Kidney epithelial cell (primary cell): ENCODE results near the gene DCDC2. TPM values are rescaled to one million over a fixed set of nuclear protein-coding genes. Genes with fewer than 3 reads are reported as not detected.
A peak's percentile ranks its signal among the peaks of the same experiment; 100 is the strongest.
"Not testable (repeated sequence)": the region's sequence is repeated elsewhere in the genome, so short reads cannot be mapped to it uniquely, and the experiment has no call there.

Experiments
- DNase-seq: peaks from one replicate; pipeline ENCODE4 v3.0.0-alpha.2; 2010; ENCODE audit warnings: low read depth
- H3K27me3 ChIP-seq: 2 replicates; pipeline ENCODE4 v1.6.0; 2011; ENCODE audit warnings: low read length; ENCODE audit not compliant: control insufficient read depth, insufficient read depth
- H3K36me3 ChIP-seq: 2 replicates; pipeline ENCODE4 v1.5.1; 2011; ENCODE audit warnings: low read length; ENCODE audit not compliant: control insufficient read depth, insufficient read depth
- H3K4me3 ChIP-seq: 2 replicates; pipeline ENCODE4 v1.5.1; 2011; ENCODE audit warnings: low read depth, mild to moderate bottlenecking, control low read depth, low read length
- CTCF ChIP-seq: IDR thresholded peaks from 2 replicates; pipeline ENCODE4 v1.5.1; 2011; ENCODE audit warnings: mild to moderate bottlenecking, moderate library complexity, low read length, control low read depth, inconsistent platforms; ENCODE audit not compliant: insufficient read depth, poor library complexity, severe bottlenecking
- total RNA-seq: library from RNA; depleted of rRNA; stranded (reverse); fragments of >200 nt; gene quantifications from 2 replicates; pipeline ENCODE4 v1.2.3, GENCODE V29; 2015

Gene DCDC2
- total RNA-seq, 1 donor from 2014 or later = 43.9 TPM

DNA sequence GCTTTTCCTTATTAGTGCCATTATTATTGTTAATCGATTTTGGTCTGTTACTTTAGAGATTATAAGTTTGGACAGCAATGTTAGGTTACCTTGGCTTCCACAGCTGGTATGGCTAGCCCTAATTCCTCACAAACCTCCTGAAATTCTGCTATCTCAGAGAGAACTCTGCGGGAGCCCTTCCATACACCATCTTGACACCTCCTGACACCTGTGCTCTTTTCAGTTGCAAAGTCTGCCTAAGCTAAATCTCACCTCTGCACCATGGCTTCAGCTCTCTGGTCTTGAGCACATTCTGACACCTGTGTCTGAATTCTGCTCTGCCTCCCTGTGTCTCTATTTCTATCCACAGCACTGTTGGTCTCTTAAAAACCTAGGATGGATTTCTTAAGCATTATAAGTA is 106.5 kb downstream of the DCDC2 start:
- Histone ChIP-seq H3K4me3 (no peak overlapping the region), H3K36me3 (peaks cover 1% of the 10 kb centered on the region), H3K27me3 (no peaks in the 10 kb centered on the region)
- no peak for DNase-seq
- TF ChIP-seq CTCF = no peak

- no peak for TF ChIP-seq CTCF
- no peak for DNase-seq
- H3K27me3 ChIP-seq = no peaks in the 10 kb centered on the region
- no peak overlapping the region for H3K4me3 ChIP-seq
- H3K36me3 ChIP-seq = no peaks in the 10 kb centered on the region
Observed at GRCh38 chr6:24249926-24250325, 107.9 kb downstream of the DCDC2 start.

GRCh38 chr6:24245275-24245674 is 112.6 kb downstream of the DCDC2 start:
- DNase-seq = peak; percentile 10
- peaks cover 7% of the 10 kb centered on the region for H3K36me3 ChIP-seq
- H3K27me3 ChIP-seq = no peaks in the 10 kb centered on the region
- no peak for TF ChIP-seq CTCF
- no peak overlapping the region for H3K4me3 ChIP-seq

DNA sequence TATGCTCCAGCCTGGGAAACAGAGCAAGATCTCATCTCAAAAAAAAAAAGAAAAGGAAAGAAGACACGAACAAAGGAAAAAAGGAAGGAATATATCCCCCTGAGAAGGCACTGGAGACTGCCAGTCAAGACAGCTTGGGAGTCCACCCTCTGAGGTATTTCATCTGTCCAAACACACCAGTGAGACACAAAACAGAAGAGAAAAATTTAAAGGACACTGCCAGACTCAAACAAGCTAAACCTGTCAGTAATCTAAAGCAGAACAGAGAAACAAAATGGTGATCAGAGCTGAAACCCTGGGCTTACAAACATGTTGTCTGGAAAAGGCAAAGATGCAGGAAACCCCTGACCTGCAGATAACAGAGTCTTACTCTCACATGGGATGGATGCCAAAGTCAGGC is 114.9 kb downstream of the DCDC2 start:
- no peak for DNase-seq

DNA sequence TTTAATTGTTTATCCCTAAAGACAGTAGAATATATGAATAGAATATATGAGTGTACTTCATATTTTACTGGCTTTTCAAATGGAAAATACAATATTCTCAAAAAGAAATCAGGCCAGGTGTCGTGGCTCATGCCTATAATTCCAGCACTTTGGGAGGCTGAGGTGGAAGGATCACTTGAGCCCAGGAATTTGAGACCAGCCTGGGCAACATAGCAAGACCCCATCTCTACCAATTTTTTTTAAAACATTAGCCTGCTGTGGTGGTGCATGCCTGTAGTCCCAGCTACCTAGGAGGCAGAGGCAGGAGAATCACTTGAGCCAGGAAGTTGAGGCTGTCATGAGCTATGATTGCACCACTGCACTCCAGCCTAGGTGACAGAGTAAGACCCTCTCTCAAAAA is 116.1 kb downstream of the DCDC2 start:
- not testable (repeated sequence) for H3K4me3 ChIP-seq, H3K36me3 ChIP-seq, H3K27me3 ChIP-seq, DNase-seq

More for the DNA sequence above, 114.9 kb downstream of the DCDC2 start:
- Histone ChIP-seq H3K36me3 (peaks cover 7% of the 10 kb centered on the region), H3K4me3 (no peak overlapping the region), H3K27me3 (no peaks in the 10 kb centered on the region)
- TF ChIP-seq CTCF = no peak

DNA sequence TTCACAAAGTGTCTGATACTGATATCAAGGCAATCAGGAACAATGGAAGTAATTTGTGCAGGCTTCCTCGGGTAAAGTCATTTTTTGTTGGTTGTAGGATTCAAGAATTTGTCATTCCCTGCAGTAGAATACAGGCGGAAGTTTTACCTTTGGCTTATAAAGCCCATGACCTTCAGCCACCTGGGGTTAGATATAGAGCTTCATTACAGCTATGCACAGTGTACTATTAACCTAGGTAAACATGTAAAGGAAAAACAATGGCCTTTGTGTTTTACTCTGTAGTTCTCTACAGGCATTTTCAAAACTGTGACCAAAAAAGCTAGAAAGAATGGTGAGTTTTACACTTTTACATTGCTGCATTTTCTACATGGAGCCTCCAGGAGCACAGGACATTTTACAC is 116.9 kb downstream of the DCDC2 start:
- Histone ChIP-seq H3K4me3 (no peak overlapping the region), H3K36me3 (peaks cover 7% of the 10 kb centered on the region), H3K27me3 (no peaks in the 10 kb centered on the region)
- no peak for DNase-seq
- no peak for TF ChIP-seq CTCF

DNA sequence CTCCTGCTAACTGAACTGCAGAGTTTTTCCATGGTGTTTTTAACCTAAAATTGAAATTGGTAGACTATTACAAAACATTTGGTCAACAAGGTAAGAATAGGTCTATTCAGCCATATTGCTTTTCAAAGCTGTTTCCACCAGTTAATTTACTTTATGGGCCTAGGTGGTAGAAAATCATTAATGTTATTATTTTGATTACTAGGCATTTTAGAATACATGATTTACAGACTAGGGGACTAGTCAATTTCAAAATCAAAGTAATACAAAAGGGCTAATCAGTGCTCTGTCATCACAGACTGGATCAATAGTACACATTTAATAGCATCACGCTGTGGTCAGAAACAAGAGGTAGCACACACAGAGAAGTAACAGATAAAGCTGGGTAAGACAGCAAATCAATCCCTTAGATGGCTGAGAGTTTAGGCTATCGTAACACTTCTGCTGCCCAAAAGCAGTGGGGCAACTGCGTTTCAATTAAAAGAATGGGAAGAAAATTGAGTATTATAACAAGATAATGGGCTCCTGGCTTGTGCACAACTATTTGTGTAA is 117.4 kb downstream of the DCDC2 start:
- H3K4me3 ChIP-seq = no peak overlapping the region
- no peak for TF ChIP-seq CTCF
- peaks cover 7% of the 10 kb centered on the region for H3K36me3 ChIP-seq
- no peaks in the 10 kb centered on the region for H3K27me3 ChIP-seq
- DNase-seq = no peak
